Endothelial cell (in vitro differentiated cells): ENCODE results near the gene AMPH. TPM values are rescaled to one million over a fixed set of nuclear protein-coding genes. Genes with fewer than 3 reads are reported as not detected.

Experiments used
- DNase-seq: peaks from one replicate; pipeline ENCODE4 v3.0.0; 2021; ENCODE audit warnings: low spot score
- H3K27ac Mint-ChIP-seq: one replicate; pipeline ENCODE4 v1.8.0; 2021; ENCODE audit warnings: mixed read lengths, inconsistent platforms; ENCODE audit not compliant: unreplicated experiment
- H3K27me3 Mint-ChIP-seq: one replicate; pipeline ENCODE4 v1.8.0; 2021; ENCODE audit warnings: mild to moderate bottlenecking, moderate library complexity, mixed read lengths, inconsistent platforms; ENCODE audit not compliant: unreplicated experiment
- H3K36me3 Mint-ChIP-seq: one replicate; pipeline ENCODE4 v1.8.0; 2021; ENCODE audit warnings: mild to moderate bottlenecking, low read depth, mixed read lengths, inconsistent platforms; ENCODE audit not compliant: unreplicated experiment
- H3K4me1 Mint-ChIP-seq: one replicate; pipeline ENCODE4 v1.8.0; 2021; ENCODE audit warnings: mild to moderate bottlenecking, mixed read lengths, inconsistent platforms; ENCODE audit not compliant: unreplicated experiment
- H3K4me3 Mint-ChIP-seq: one replicate; pipeline ENCODE4 v1.8.0; 2021; ENCODE audit warnings: mild to moderate bottlenecking, mixed read lengths, inconsistent platforms; ENCODE audit not compliant: unreplicated experiment
- H3K9me3 Mint-ChIP-seq: one replicate; pipeline ENCODE4 v1.8.0; 2021; ENCODE audit warnings: mixed read lengths, inconsistent platforms; ENCODE audit not compliant: unreplicated experiment
- CTCF ChIP-seq: fragments of 200-600 bp; sonication (generic); IDR thresholded peaks from one replicate; pipeline ENCODE4 v1.5.0; 2021; ENCODE audit warnings: antibody characterized with exemption; ENCODE audit not compliant: unreplicated experiment
- long read RNA-seq: library from polyadenylated mRNA; unstranded; transcript quantifications from one replicate; pipeline ENCODE4 v2.0.0, GENCODE V29; 2020; ENCODE audit not compliant: unreplicated experiment
- total RNA-seq: library from RNA; stranded (reverse); fragmentation: NEBNext Ultra II Directional; extraction: Animal tissue kit (Norgen Biotek cat#: 25700); gene quantifications from one replicate; pipeline ENCODE4 v1.2.1, GENCODE V29; 2021; ENCODE audit not compliant: unreplicated experiment

The AMPH gene
- total RNA-seq = 1.6 TPM
- long read RNA-seq = 0 reads

- no peak within 1 kb of the TSS for H3K27ac Mint-ChIP-seq
- H3K36me3 Mint-ChIP-seq = no peaks in the 10 kb centered on the region
- H3K9me3 Mint-ChIP-seq = no peaks in the 10 kb centered on the region
- H3K4me3 Mint-ChIP-seq = peak within 1 kb of the TSS; percentile 88
- no peak for TF ChIP-seq CTCF
- peaks cover 15% of the 10 kb centered on the region for H3K27me3 Mint-ChIP-seq
- peak; percentile 47 for DNase-seq
- H3K4me1 Mint-ChIP-seq = peaks cover 6% of the 10 kb centered on the region
Observed at GRCh38 chr7:38630720-38631673, at the start of gene AMPH. Gene AMPH, minus strand, starts transcription at chr7:38631373. Its CDS starts 22 bp downstream, at chr7:38631351.

- Mint-ChIP-seq H3K4me1 (no peaks in the 10 kb centered on the region), H3K27ac (no peak overlapping the region), H3K27me3 (peaks cover 5% of the 10 kb centered on the region), H3K36me3 (no peaks in the 10 kb centered on the region), H3K4me3 (no peak overlapping the region), H3K9me3 (no peaks in the 10 kb centered on the region)
- DNase-seq = no peak
- TF ChIP-seq CTCF = no peak
Observed at GRCh38 chr7:38679419-38679818, 48.2 kb upstream of the AMPH start.

- Mint-ChIP-seq H3K27ac (no peak overlapping the region), H3K4me1 (no peaks in the 10 kb centered on the region), H3K4me3 (no peak overlapping the region), H3K36me3 (no peaks in the 10 kb centered on the region), H3K27me3 (peaks cover 5% of the 10 kb centered on the region), H3K9me3 (no peaks in the 10 kb centered on the region)
- DNase-seq = no peak
- no peak for TF ChIP-seq CTCF
Observed at GRCh38 chr7:38678698-38679054, 47.5 kb upstream of the AMPH start.

GRCh38 chr7:38677981-38678697 lies 47.0 kb upstream of the AMPH start:
- H3K27me3 Mint-ChIP-seq = peaks cover 5% of the 10 kb centered on the region
- H3K36me3 Mint-ChIP-seq = no peaks in the 10 kb centered on the region
- DNase-seq = no peak
- H3K4me3 Mint-ChIP-seq = no peak overlapping the region
- H3K4me1 Mint-ChIP-seq = no peaks in the 10 kb centered on the region
- no peak for TF ChIP-seq CTCF
- no peak overlapping the region for H3K27ac Mint-ChIP-seq
- H3K9me3 Mint-ChIP-seq = no peaks in the 10 kb centered on the region
